Measurements from ENCODE around the gene SH2D5.

SH2D5 gene

DNA sequence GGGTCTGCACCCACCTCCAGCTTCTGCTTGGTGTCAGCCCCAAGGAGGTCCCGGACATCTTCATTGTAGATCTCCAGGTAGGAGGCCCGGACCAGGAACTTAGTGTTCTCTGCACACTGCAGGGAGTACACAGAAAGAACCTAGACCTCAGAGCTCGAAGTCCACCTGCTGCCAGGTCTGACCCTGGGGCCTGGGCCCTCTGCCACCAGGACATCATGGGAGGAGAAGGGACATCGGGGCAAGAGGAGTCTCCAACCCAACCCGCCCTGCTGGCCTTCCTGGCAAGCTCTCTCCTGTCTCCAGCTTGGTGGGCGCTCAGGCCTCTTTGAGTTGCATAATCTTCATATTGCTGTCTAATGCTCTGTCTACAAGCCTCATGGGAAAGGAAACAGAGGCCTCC lies 19.1 kb downstream of the SH2D5 start:
- Histone ChIP-seq H3K4me2 (ENCODE audit: low read length) (no peak overlapping the region), H2AFZ (no peak overlapping the region), H3K79me2 (no peaks in the 10 kb centered on the region), H3K9ac (no peak overlapping the region), H3K27me3 (ENCODE audit: control insufficient read depth, insufficient read depth, low read length) (no peaks in the 10 kb centered on the region), H3K4me3 (ENCODE audit: low read depth, low read length) (no peak overlapping the region), H3K4me1 (no peaks in the 10 kb centered on the region), H3K9me3 (ENCODE audit: control insufficient read depth, low read length) (no peaks in the 10 kb centered on the region), H3K36me3 (ENCODE audit: control insufficient read depth, insufficient read depth, low read length) (no peaks in the 10 kb centered on the region), H3K27ac (no peak overlapping the region)
- TF ChIP-seq, protein P1, sequence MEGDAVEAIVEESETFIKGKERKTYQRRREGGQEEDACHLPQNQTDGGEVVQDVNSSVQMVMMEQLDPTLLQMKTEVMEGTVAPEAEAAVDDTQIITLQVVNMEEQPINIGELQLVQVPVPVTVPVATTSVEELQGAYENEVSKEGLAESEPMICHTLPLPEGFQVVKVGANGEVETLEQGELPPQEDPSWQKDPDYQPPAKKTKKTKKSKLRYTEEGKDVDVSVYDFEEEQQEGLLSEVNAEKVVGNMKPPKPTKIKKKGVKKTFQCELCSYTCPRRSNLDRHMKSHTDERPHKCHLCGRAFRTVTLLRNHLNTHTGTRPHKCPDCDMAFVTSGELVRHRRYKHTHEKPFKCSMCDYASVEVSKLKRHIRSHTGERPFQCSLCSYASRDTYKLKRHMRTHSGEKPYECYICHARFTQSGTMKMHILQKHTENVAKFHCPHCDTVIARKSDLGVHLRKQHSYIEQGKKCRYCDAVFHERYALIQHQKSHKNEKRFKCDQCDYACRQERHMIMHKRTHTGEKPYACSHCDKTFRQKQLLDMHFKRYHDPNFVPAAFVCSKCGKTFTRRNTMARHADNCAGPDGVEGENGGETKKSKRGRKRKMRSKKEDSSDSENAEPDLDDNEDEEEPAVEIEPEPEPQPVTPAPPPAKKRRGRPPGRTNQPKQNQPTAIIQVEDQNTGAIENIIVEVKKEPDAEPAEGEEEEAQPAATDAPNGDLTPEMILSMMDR (IDR thresholded peaks at IDR 0.05), result no peak

- Histone ChIP-seq H3K27ac (no peak overlapping the region), H3K9me3 (ENCODE audit: control insufficient read depth, low read length) (no peaks in the 10 kb centered on the region), H3K9ac (no peak overlapping the region), H3K4me3 (ENCODE audit: low read depth, low read length) (no peak overlapping the region), H3K4me2 (ENCODE audit: low read length) (no peak overlapping the region), H3K27me3 (ENCODE audit: control insufficient read depth, insufficient read depth, low read length) (no peaks in the 10 kb centered on the region), H2AFZ (no peak overlapping the region), H3K4me1 (no peaks in the 10 kb centered on the region), H3K36me3 (ENCODE audit: control insufficient read depth, insufficient read depth, low read length) (no peaks in the 10 kb centered on the region), H3K79me2 (no peaks in the 10 kb centered on the region)
- TF ChIP-seq, protein P1 (IDR thresholded peaks at IDR 0.05), result no peak
Observed at GRCh38 chr1:20712215-20712577, 20.3 kb downstream of the SH2D5 start.

GRCh38 chr1:20711285-20712214 lies 21.0 kb downstream of the SH2D5 start:
- Histone ChIP-seq H3K27me3 (ENCODE audit: control insufficient read depth, insufficient read depth, low read length) (no peaks in the 10 kb centered on the region), H3K9me3 (ENCODE audit: control insufficient read depth, low read length) (no peaks in the 10 kb centered on the region), H3K4me3 (ENCODE audit: low read depth, low read length) (no peak overlapping the region), H3K79me2 (no peaks in the 10 kb centered on the region), H3K9ac (no peak overlapping the region), H3K27ac (no peak overlapping the region), H2AFZ (no peak overlapping the region), H3K36me3 (ENCODE audit: control insufficient read depth, insufficient read depth, low read length) (no peaks in the 10 kb centered on the region), H3K4me2 (ENCODE audit: low read length) (no peak overlapping the region), H3K4me1 (no peaks in the 10 kb centered on the region)
- TF ChIP-seq, protein P1 (IDR thresholded peaks at IDR 0.05), result no peak

GRCh38 chr1:20710469-20711284 lies 21.8 kb downstream of the SH2D5 start:
- no peak overlapping the region for H3K27ac ChIP-seq
- H3K4me2 ChIP-seq (ENCODE audit: low read length), result no peak overlapping the region
- no peak overlapping the region for H3K4me3 ChIP-seq (ENCODE audit: low read depth, low read length)

More at GRCh38 chr1:20710469-20711284, 21.8 kb downstream of the SH2D5 start:
- H3K79me2 ChIP-seq, result no peaks in the 10 kb centered on the region
- TF ChIP-seq, protein P1 (IDR thresholded peaks at IDR 0.05), result no peak
- no peaks in the 10 kb centered on the region for H3K9me3 ChIP-seq (ENCODE audit: control insufficient read depth, low read length)
- no peaks in the 10 kb centered on the region for H3K36me3 ChIP-seq (ENCODE audit: control insufficient read depth, insufficient read depth, low read length)
- H3K4me1 ChIP-seq, result no peaks in the 10 kb centered on the region
- no peak overlapping the region for H2AFZ ChIP-seq
- no peaks in the 10 kb centered on the region for H3K27me3 ChIP-seq (ENCODE audit: control insufficient read depth, insufficient read depth, low read length)
- H3K9ac ChIP-seq, result no peak overlapping the region

Data from parathyroid adenoma (tissue), 2 donors.